ENCODE data around the gene LRRC37B. TPM values are rescaled to one million over a fixed set of nuclear protein-coding genes. Genes with fewer than 3 reads are reported as not detected.

The LRRC37B gene
- 26.3 TPM for total RNA-seq

GRCh38 chr17:32006957-32007462, at the start of gene LRRC37B:
Gene LRRC37B (plus strand): TSS chr17:32007383. CDS start chr17:32021393, 14,010 bp downstream.

Small RNA genes lying within 50 kb of the gene (small RNA-seq; reads per million reads assigned to genes)
- not detected for gene AC090616.4 (ENCODE audit: low replicate concordance)
- gene RNA5SP437 (ENCODE audit: low replicate concordance): not detected

Other genes starting within 250 kb of the LRRC37B start
- gene COPRS, start 148.1 kb upstream of the LRRC37B start, total RNA-seq: 43.8 TPM
- 37.7 TPM for gene UTP6, start 105.7 kb upstream of the LRRC37B start, total RNA-seq
- 28.0 TPM for gene SUZ12, start 70.4 kb upstream of the LRRC37B start, total RNA-seq
- 48.3 TPM for gene RHOT1, start 135.1 kb downstream of the LRRC37B start, total RNA-seq

All from metanephros (tissue), 2 donors.